ENCODE measurements around the gene RNF182.
"Not testable (repeated sequence)": the region's sequence is repeated elsewhere in the genome, so short reads cannot be mapped to it uniquely, and the experiment has no call there.

The RNF182 gene

DNA sequence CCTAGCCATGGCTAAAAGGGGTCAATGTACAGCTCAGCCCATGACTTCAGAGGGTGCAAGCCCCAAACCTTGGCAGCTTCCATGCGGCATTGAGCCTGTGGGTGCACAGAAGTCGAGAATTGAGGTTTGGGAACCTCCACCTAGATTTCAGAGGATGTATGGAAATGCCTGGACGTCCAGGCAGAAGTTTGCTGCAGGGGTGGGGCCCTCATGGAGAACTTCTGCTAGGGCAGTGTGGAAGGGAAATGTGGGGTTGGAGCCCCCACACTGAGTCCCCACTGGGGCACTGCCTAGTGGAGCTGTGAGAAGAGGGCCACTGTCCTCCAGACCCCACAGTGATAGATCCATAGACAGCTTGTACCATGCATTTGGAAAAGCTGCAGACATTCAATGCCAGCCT is 47.9 kb downstream of the RNF182 start:
- DNase-seq, result not testable (repeated sequence)

DNA sequence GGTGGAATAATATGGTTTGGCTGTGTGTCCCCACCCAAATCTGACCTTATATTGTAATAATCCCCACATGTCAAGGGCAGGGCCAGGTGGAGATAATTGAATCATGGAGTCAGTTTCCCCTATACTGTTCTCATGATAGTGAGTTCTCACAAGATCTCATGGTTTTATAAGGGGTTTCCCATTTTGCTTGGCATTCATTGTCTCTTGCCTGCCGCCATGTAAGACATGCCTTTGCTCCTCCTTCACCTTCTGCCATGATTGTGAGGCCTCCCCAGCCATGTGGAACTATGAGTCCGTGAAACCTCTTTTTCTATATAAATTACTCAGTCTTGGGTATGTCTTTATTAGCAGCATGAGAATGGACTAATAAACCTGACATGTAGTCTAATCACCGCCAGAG is 48.7 kb downstream of the RNF182 start:
- DNase-seq, result not testable (repeated sequence)

DNA sequence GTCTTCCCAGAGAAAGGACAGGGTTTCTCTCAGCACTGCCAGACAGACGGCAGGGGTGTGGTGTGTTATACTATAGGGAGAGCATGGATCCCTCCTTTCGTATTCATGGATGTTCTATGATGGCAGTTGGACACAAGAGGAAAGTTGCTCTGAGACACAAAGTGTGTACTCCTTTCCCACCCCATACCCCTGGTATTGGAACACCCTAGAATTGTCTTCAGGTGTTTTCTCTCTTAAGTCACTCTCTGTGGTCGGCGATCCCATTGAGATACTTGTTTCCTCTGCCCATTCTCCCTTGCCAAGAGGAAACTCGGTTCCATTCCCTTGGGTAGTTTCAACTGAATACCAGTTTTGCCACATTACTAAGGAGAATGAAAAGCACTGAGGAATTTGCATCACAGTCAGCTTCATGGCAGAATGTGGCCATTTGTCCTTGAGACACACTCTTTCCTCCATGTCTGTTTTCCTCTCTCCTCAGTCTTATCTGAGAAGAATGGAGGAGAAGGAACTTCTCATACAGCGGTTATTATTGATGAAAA is 53.4 kb downstream of the RNF182 start:
- DNase-seq, result no peak

DNA sequence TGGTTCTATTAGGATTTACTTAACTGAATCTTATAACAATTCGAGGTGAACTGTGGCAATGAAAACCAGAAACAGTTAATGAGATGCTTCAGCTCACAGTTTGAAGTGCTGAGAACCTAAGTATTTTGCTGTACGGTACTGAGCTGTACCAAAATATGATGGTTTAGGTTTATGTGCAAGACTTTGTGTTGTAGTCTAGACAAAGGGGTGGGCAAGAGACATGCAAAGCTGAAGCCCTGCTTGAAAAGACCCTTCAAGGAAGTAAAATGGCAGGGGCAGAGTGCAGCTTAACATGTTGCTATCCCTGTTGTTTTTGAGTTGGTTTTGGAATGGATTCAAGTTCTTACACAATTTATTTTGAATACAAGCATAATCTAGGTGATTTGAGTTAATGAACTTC is 54.0 kb downstream of the RNF182 start:
- no peak for DNase-seq

DNA sequence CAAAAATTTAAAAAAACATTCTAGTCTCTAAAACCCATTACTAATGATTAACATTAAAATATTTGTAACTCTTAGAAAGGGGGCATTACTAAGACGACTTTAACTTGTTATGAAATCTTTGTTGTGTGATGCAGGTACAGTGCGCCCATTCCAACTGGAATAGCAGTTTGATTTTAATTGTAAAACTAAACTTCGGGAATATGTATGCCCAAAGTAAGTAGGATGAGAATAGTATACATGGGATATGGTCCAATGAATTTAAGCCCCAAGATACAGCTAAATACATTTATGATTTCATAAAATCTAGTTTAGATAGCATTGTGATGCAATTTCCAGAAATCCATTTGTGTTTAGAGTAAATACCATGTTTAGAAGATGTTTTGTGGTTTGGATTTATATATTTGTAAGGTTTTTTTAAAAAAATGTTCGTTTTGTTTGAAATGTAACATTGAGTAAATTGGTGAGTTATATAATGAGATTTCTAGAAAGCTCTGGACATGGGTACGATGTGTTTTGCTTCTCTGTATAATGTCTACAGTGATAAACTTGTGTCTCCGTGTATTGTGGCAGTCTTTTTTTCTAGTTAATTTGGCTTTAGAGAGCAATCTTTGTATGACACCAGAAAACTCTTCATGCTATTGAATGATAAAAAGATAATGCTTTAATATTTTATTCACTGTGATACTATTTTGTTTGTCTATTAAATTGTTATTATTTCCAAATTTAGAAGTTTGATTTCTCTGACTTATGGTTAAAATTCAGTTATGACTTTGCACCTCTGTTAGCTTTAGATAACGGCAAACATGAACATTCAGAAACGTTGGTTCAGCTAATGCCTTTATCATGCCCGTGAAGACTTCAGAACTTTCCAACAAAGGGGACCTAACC is 54.8 kb downstream of the RNF182 start:
- no peak for DNase-seq

DNA sequence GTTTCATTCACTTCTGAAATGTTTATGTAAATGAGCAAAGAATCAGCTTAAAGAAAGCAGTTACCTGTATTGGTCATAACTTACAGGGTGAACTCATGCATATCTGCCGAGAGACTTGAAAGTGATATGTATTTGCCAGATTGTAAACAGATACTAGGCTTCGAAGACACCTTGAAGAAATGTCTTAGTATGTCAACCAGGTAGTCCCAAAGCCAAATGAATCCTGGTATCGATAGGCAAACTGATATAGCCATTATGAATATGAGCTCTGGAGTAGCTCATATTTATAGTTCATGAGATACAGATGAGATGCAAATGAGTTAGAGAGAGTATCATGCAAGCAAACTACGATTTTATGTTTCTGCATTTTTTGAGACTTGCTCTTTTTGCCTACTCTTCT is 55.8 kb downstream of the RNF182 start:
- DNase-seq, result no peak

DNA sequence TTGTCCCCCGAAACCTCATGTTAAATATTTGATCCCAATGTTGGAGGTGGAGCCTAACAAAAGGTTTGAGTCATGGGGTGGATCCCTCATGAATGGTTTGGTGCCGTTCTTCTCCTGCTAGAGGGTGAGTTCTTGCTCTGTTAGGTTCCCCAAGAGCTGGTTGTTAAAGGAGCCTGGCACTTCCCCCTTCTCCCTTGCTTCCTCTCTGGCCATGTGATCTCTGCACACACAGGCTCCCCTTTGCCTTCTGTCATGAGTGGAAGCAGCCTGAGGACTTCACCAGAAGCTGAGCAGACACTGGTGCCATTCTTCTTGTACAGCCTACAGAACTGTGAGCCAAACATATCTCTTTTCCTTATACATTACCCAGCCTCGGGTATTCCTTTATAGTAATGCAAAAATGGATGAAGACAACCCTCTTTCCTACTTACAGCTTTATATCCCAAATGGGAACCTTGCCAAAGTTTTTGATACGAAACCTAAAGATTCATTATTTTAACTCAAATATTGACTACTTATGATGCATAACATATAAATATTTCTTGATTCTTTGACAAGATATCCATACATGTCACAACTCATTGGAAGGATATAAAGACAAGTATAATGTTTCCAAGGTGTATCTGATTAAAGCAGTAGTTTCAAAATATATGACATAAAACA is 61.0 kb downstream of the RNF182 start:
- DNase-seq, result no peak

DNA sequence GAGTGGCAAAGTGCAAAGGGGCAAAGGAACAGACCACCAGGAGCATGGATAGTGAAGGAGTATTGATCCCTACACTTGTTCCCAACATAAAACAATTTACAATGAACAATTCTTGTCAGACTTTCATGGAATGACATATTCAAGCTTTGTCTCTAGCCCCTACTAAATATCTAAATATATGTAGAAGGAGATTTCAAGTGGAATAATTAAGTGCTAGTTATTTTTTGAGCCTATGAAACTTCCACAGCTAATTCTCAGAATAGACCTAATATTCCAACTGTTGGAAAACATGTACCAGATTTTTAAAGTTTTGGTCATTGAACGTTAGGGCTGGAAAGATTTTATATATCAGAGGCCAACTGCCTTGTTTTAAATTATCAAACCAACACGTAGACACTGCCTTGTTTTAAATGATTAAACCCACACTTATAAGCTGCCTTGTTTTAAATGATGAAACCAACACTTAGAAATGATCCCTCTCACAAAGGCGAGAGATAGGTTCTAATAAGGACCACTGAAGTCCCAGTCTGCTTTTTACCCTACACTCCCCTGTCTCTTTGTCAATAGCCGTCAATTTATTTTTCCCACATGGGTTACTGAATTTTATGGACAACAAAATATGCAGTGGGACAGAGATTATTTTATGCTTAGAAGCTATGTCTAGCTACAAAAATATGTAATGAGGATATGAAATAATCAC is 62.1 kb downstream of the RNF182 start:
- no peak for DNase-seq

DNA sequence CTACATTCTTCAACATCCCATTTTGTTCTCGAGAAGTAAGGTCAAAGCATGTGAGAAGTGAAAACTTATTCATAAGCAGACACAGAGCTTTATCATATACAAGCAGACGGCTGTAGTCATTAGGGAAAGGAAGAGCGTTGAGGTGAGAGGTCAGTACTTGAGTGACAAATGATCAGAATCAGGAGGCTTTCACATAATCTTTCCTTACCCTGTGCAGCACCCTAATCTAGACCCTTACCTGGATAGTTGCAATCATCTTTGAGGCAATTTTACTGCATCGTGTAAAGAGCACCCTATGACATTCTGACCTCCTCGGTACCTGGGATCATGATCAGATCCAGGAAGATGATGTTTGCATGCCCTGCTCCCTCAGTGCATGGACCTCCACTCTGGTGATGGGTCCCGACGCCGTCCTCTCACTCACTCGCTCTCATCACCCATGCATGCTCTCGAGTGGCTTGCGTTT is 62.7 kb downstream of the RNF182 start:
- DNase-seq, result no peak

DNA sequence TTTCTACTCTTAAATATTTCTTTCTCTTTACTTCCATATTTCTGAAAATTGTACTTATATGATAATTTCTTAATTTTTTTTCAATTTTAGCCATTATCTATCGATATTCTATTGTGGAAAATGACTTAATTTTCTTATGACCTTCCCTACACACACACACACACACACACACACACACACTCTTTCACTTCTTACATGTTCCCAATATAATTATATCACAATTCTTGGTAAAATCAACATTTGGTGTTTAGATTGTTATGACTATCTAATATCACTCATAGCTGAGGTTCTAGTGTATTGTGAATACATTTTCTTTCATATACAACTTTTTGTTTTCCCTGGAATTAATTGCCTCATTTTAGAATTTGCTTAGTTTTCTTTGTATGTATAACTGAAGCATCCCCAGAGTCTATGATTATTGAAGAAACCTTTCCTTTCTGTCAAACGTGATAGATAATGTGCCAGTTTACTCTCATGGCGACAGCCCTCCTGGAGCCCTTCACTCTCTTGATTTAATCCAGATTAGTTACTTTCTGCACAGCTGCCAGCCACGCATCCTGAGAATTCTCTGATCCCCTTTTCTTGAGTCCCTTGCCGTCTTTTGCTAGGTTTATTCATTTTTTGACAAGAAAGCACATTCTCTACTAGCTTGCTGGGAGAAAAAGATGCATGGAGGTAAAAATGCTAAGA is 63.4 kb downstream of the RNF182 start:
- no peak for DNase-seq

DNA sequence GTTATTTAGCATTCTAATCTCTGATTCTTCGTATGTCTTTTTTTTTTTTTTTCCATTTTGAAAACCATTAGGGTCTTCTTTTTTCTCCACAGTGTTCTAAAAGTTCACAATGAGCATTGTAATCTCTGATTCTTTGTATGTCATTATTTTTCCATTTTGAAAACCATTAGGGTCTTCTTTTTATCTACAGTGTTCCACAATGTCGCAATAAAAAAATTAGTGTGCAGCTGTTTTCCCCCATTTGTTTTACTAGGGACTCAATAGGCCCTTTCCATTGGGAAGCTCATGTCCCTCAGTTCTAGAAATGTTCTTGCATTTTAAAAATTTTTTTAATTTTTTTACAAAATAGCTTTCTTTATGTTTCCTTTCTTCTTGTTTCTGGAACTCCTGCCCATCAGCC is 64.2 kb downstream of the RNF182 start:
- no peak for DNase-seq

DNA sequence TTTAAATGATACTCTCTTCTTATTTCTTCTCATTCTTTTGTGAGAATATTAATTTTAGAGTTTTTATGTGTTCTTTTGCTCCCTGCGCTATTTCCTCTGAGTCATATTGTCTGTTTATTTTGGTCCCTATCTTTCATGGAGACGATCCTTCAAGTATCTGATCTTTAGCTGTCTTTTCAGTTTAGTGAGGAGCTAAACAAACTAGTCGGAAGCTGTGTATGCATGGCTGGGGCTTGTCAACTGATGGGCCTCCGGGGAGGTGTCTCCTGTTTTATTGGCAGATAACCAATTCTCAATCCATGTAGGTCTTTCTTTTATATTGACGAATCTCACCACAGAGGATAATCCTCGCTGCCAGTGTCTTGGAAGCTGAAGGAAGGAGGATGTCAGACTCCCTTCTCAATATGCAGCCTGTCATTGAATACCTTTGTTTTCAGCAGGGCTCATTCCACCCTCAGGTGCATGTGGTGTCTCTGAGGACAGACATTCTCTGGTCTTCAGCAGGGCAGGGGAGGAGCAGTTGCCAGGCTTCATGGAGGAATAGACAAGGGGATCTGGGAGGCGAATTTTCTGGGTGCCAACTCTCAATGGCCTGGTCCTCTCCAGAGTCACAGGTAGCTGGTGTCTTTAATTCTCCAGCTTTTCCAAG is 64.9 kb downstream of the RNF182 start:
- DNase-seq, result no peak

DNA sequence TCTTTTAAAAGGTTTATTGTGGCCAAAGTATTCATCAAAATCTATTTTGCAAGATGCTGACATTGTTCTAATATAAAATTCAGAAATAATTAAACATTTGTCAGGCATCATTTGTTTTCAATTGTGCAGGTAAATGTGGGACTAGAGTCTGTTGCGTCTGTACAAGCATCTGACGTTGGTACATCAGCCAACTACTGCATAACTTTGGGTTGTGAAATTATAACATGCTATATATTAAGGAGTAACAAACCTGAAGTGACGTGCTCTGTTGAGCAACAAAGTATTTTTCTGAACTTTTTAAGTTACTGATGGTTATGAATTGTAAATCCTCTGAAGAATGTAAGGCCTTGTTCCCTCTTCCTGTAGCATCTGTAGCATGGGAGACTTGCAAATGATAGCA is 66.0 kb downstream of the RNF182 start:
- no peak for DNase-seq

DNA sequence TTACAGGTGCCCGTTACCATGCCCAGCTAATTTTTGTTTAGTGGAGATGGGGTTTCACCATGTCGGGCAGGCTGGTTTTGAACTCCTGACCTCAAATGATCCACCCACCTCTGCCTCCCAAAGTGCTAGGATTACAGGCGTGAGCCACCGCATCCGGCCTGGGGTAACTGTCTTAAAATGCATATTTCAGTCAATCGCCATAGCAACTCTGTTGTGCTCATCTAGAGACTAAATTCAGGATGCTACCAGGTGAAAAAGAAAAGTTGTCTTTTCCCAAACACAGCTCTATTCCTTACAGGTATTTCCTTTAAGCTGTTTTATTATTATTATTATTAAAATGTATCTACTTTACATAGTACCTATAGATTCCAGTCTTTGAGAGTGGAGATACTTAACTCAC is 66.6 kb downstream of the RNF182 start:
- DNase-seq, result no peak

DNA sequence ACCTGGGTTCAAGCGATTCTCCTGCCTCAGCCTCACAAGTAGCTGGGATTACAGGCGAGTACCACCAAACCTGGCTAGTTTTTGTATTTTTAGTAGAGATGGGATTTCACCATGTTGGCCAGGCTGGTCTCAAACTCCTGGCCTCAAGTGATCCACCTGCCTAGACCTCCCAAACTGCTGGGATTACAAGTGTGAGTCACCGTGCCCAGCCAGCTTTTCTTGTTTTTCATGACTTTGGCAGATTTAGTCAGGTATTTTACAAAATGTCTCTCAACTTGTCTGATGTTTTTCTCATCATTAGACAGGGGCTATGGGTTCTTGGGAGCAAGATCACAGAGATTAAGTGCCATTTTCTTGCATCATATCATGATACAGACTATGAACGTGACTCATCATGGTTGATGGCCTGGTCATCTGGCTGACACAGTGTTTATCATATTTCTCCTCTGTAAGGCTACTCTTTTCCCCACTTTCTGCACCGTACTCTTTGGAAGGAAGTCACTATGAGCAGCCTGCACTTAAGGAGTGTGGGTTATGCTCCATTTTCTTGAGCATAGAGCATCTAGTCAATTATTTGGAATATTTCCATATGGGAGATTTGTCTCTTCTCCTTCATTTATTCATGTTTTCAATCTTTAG is 67.8 kb downstream of the RNF182 start:
- DNase-seq, result no peak

DNA sequence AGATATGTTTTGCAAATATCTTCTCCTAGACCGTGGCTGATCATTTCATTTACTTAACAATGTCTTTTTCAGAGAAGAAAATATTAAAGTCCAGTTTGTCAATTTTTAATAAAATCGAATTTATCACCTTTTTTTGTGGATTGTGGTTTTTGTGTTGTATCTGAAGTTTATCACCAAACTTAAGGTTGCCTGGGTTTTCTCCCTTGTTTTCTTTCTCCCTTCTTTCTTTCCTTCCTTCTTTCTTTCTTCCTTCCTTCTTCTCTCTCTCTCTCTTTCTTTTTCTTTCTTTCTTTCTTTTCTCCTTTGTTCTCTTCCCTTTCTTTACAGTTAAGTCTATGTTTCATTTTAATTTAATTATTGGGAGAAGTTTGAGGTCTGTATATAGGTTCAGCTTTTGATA is 68.7 kb downstream of the RNF182 start:
- no peak for DNase-seq

DNA sequence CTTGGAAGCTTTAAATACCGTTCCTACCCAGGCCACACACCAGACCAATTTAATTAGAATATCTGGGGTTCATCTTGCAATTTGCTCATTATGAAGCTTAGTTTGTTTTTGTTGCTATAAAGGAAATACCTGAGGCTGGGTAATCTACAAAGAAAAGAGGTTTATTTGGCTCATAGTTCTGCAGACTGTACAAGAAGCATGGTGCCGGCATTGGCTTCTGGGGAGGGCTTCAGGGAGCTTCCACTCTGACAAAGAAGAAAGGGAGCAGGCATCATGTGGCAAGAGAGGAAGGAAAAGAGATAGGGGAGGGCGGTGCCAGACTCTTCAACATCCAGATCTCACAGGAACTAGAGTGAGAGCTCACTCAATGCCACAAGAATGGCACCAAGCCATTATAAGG is 73.6 kb downstream of the RNF182 start:
- no peak for DNase-seq

DNA sequence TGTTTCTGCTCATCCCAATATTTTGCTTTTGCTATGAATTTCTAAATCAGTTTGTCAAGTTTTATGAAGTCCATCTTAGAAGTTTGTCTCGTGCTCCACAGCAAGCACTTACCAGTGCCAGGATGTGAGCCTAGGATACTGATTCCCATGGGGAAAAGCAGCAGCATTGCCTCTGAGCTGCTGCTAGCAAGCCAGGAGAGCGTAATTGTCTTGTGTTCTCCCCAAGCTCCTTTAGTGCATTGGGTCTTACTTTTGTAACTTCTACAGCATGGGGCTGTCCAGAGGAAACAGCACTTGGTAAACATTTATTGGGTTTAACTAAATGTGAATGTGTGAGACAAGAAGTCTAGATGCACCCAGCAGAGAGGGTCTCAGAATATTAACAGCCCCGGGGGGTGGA is 76.1 kb downstream of the RNF182 start:
- DNase-seq, result no peak

DNA sequence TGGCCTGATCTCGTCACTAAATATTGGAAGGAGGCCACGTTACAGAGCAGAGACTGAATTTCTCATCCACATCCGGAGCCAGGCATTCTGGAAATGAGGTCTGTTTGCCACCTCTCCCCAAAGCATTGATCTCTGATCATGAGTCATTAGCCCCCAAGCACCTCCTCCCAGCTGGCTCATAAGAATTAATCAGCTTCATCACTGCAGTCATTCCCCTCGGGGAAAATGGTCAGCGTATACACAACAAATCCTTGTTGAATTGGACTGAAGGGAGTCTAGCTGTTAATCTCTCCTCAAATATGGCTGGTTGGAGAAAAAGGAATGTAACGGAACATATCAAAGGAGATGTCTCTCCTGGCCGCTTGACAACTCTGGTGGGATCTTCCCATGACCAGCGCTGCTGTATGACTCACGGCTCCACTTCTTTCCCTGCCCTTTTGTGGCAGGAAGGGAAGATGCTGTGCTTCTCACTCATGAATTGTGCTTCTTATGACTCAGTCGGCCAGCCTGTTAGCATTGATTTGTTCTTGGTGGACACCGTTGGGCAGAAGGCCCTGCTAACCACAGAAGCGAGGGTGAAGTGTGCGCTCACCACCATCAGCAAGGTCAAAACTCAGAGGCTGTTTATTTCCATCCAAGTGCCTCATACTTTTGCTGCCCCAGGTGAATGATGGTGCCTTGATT is 76.7 kb downstream of the RNF182 start:
- no peak for DNase-seq

DNA sequence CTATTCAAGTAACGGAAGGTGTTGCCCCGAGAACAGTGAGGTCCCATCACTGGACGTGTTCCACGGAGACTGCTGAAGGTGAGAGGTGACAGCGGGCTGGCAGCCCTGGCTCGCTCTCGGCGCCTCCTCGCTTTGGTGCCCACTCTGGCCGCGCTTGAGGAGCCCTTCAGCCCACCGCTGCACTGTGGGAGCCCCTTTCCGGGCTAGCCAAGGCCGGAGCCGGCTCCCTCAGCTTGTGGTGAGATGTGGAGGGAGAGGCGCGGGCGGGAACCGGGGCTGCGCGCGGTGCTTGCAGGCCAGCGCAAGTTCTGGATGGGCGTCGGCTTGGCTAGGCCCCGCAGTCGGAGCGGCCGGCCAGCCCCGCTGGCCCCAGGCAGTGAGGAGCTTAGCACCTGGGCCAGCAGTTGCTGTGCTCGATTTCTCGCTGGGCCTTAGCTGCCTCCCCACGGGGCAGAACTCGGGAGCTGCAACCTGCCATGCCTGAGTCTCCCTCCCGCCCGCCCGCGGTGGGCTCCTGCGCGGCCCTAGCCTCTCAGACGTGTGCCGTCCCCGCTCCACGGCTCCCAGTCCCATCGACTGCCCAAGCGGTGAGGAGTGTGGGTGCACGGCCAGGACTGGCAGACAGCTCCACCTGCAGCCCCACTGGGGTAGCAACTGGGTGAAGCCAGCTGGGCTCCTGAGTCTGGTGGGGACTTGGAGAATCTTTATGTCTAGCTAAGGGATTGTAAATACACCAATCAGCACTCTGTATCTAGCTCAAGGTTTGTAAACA is 77.6 kb downstream of the RNF182 start:
- DNase-seq, result no peak
